Neural cell (in vitro differentiated cells): ENCODE results near the gene NFIB. TPM values are rescaled to one million over a fixed set of nuclear protein-coding genes. Genes with fewer than 3 reads are reported as not detected.

ENCODE experiments used
- H2AFZ ChIP-seq: fragments of 200-600, 300-800 bp; sonication (generic), shearing (Covaris generic); 2 replicates; pipeline ENCODE4 v1.6.0; 2014; ENCODE audit warnings: low read depth, mild to moderate bottlenecking, antibody characterized with exemption, low read length, moderate library complexity
- H3F3A ChIP-seq: fragments of 200-600 bp; shearing (Covaris generic); 2 replicates; pipeline ENCODE4 v1.6.1; 2016; ENCODE audit warnings: mild to moderate bottlenecking, moderate library complexity, mixed read lengths, antibody characterized with exemption, low read length; ENCODE audit not compliant: insufficient read depth, poor library complexity, severe bottlenecking
- H3K27ac ChIP-seq: fragments of 200-600, 300-800 bp; sonication (generic), shearing (Covaris generic); 2 replicates; pipeline ENCODE4 v1.5.1; 2014; ENCODE audit warnings: mild to moderate bottlenecking, low read length, moderate library complexity
- H3K27me3 ChIP-seq: fragments of 300-800, 200-600 bp; sonication (generic), shearing (Covaris generic); 2 replicates; pipeline ENCODE4 v1.6.0; 2014; ENCODE audit warnings: mild to moderate bottlenecking, low read depth, low read length, moderate library complexity; ENCODE audit not compliant: insufficient read depth
- H3K36me3 ChIP-seq: fragments of 300-800, 200-600 bp; sonication (generic), shearing (Covaris generic); 2 replicates; pipeline ENCODE4 v1.5.1; 2014; ENCODE audit warnings: mild to moderate bottlenecking, antibody characterized with exemption, low read length, moderate library complexity; ENCODE audit not compliant: insufficient read depth
- H3K4me2 ChIP-seq: fragments of 300-800, 200-600 bp; sonication (generic), shearing (Covaris generic); 2 replicates; pipeline ENCODE4 v1.6.0; 2014; ENCODE audit warnings: mild to moderate bottlenecking, low read length
- H3K4me3 ChIP-seq: fragments of 300-800, 200-600 bp; sonication (generic), shearing (Covaris generic); 2 replicates; pipeline ENCODE4 v1.5.1; 2014; ENCODE audit warnings: mild to moderate bottlenecking, low read length, moderate library complexity
- H3K79me2 ChIP-seq: fragments of 200-600 bp; shearing (Covaris generic); replicated peaks from 2 replicates; pipeline ENCODE4 v1.6.0; 2014; ENCODE audit warnings: mild to moderate bottlenecking, low read length, moderate library complexity; ENCODE audit not compliant: insufficient read depth
- H3K9ac ChIP-seq: fragments of 300-800, 200-600 bp; sonication (generic), shearing (Covaris generic); 2 replicates; pipeline ENCODE4 v1.6.1; 2016; ENCODE audit warnings: mild to moderate bottlenecking, low read length, mixed read lengths
- H3K9me2 ChIP-seq: fragments of 200-600 bp; shearing (Covaris generic); 2 replicates; pipeline ENCODE4 v1.6.1; 2016; ENCODE audit warnings: mild to moderate bottlenecking, low read length, mixed read lengths; ENCODE audit not compliant: insufficient read depth
- H3K9me3 ChIP-seq: fragments of 200-600, 300-800 bp; sonication (generic), shearing (Covaris generic); 2 replicates; pipeline ENCODE4 v1.6.1; 2016; ENCODE audit warnings: mild to moderate bottlenecking, mixed run types, low read length, moderate library complexity, mixed read lengths
- H4K20me1 ChIP-seq: fragments of 200-600 bp; shearing (Covaris generic); 2 replicates; pipeline ENCODE4 v1.6.1; 2016; ENCODE audit warnings: mild to moderate bottlenecking, mixed run types; ENCODE audit not compliant: insufficient read depth
- EP300 ChIP-seq: fragments of 450-650 bp; conservative IDR thresholded peaks from 2 replicates; pipeline ENCODE4 v1.6.1; 2014; ENCODE audit warnings: antibody characterized with exemption, mild to moderate bottlenecking, moderate library complexity; ENCODE audit not compliant: poor library complexity, severe bottlenecking
- EZH2 ChIP-seq: fragments of 200-600, 300-800 bp; shearing (Covaris generic), sonication (generic); IDR thresholded peaks from 2 replicates; pipeline ENCODE4 v1.6.1; 2014; ENCODE audit warnings: antibody characterized with exemption, low read length, borderline replicate concordance, mild to moderate bottlenecking; ENCODE audit not compliant: insufficient read depth, poor library complexity, severe bottlenecking
- MXI1 ChIP-seq: fragments of 450-650 bp; conservative IDR thresholded peaks from 2 replicates; pipeline ENCODE4 v1.6.1; 2014; ENCODE audit warnings: antibody characterized with exemption, mild to moderate bottlenecking; ENCODE audit not compliant: poor library complexity, severe bottlenecking
- POLR2AphosphoS5 ChIP-seq: IDR thresholded peaks from 2 replicates; pipeline ENCODE4 v1.6.1; 2012
- RAD21 ChIP-seq: fragments of 450-650 bp; conservative IDR thresholded peaks from 2 replicates; pipeline ENCODE4 v1.6.1; 2014; ENCODE audit warnings: antibody characterized with exemption, mild to moderate bottlenecking, moderate library complexity
- SMC3 ChIP-seq: fragments of 450-650 bp; conservative IDR thresholded peaks from 2 replicates; pipeline ENCODE4 v1.6.1; 2014; ENCODE audit warnings: antibody characterized with exemption, mild to moderate bottlenecking, moderate library complexity; ENCODE audit not compliant: poor library complexity
- TAF1 ChIP-seq: IDR thresholded peaks from 2 replicates; pipeline ENCODE4 v1.6.1; 2012; ENCODE audit warnings: low read depth
- polyA plus RNA-seq: library from polyadenylated mRNA; depleted of rRNA; stranded (reverse); fragments of >200 nt; gene quantifications from 2 replicates; pipeline ENCODE4 v1.2.3, GENCODE V29; 2014
- TF ChIP-seq, protein P1 (sequence below): fragments of 450-650 bp; IDR thresholded peaks from 2 replicates; pipeline ENCODE4 v1.5.1; 2014; ENCODE audit warnings: antibody characterized with exemption, mild to moderate bottlenecking, moderate library complexity; ENCODE audit not compliant: poor library complexity, severe bottlenecking
- TF ChIP-seq, protein P2 (sequence below): IDR thresholded peaks from 2 replicates; pipeline ENCODE4 v1.6.1; 2012; ENCODE audit warnings: borderline replicate concordance

Gene NFIB
- polyA plus RNA-seq, 1 donor from 2014 or later, result 0.73 TPM

GRCh38 chr9:14301583-14302021 is 12.3 kb downstream of the NFIB start:
- TF ChIP-seq POLR2AphosphoS5, result no peak
- Histone ChIP-seq H3K4me2 (no peak overlapping the region), H4K20me1 (no peaks in the 10 kb centered on the region), H3K27me3 (no peaks in the 10 kb centered on the region), H3K9me3 (no peaks in the 10 kb centered on the region), H3K79me2 (no peaks in the 10 kb centered on the region), H3K36me3 (no peaks in the 10 kb centered on the region), H3K9me2 (no peaks in the 10 kb centered on the region), H3F3A (no peaks in the 10 kb centered on the region), H2AFZ (no peak overlapping the region), H3K27ac (no peak overlapping the region), H3K4me3 (no peak overlapping the region), H3K9ac (no peak overlapping the region)

- H3K27ac ChIP-seq, result no peak overlapping the region
- H3K9ac ChIP-seq, result no peak overlapping the region
- no peaks in the 10 kb centered on the region for H4K20me1 ChIP-seq
- H3K79me2 ChIP-seq, result no peaks in the 10 kb centered on the region
- H3K9me3 ChIP-seq, result no peaks in the 10 kb centered on the region
- TF ChIP-seq EZH2 (no peak), POLR2AphosphoS5 (no peak), RAD21 (no peak), MXI1 (no peak)
- TF ChIP-seq, protein P1, sequence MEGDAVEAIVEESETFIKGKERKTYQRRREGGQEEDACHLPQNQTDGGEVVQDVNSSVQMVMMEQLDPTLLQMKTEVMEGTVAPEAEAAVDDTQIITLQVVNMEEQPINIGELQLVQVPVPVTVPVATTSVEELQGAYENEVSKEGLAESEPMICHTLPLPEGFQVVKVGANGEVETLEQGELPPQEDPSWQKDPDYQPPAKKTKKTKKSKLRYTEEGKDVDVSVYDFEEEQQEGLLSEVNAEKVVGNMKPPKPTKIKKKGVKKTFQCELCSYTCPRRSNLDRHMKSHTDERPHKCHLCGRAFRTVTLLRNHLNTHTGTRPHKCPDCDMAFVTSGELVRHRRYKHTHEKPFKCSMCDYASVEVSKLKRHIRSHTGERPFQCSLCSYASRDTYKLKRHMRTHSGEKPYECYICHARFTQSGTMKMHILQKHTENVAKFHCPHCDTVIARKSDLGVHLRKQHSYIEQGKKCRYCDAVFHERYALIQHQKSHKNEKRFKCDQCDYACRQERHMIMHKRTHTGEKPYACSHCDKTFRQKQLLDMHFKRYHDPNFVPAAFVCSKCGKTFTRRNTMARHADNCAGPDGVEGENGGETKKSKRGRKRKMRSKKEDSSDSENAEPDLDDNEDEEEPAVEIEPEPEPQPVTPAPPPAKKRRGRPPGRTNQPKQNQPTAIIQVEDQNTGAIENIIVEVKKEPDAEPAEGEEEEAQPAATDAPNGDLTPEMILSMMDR, result no peak
- H3F3A ChIP-seq, result no peaks in the 10 kb centered on the region
- H3K4me3 ChIP-seq, result no peak overlapping the region
- H3K9me2 ChIP-seq, result no peaks in the 10 kb centered on the region
- no peaks in the 10 kb centered on the region for H3K27me3 ChIP-seq
- H3K36me3 ChIP-seq, result no peaks in the 10 kb centered on the region
- no peak overlapping the region for H3K4me2 ChIP-seq
- no peak overlapping the region for H2AFZ ChIP-seq
Observed at GRCh38 chr9:14301006-14301405, 12.9 kb downstream of the NFIB start.

DNA sequence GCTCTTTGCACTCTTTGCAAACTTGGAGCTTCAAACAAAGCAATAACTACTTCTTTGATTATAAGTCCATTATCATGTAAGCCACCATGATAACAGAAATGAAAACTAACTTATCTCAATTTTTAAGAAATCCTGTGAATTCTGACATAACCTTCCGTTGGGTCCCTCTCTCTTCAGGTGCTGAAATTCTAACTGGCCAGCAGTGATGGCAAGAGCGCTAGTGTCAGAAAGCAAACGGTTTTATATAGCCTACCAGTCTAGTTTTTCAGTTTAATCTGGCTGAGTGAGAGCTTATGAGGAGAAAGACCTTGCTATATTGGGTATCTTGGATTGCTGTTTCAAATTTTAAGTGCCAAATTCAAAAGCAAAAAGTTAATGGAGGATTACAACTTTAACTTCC is 13.4 kb downstream of the NFIB start:
- Histone ChIP-seq H3K9me2 (no peaks in the 10 kb centered on the region), H3K79me2 (no peaks in the 10 kb centered on the region), H3K27ac (no peak overlapping the region), H4K20me1 (no peaks in the 10 kb centered on the region), H3K9ac (no peak overlapping the region), H3F3A (no peaks in the 10 kb centered on the region), H3K4me3 (no peak overlapping the region), H3K36me3 (no peaks in the 10 kb centered on the region), H2AFZ (no peak overlapping the region), H3K4me2 (no peak overlapping the region), H3K9me3 (no peaks in the 10 kb centered on the region), H3K27me3 (no peaks in the 10 kb centered on the region)
- TF ChIP-seq, protein P1, result no peak
- TF ChIP-seq POLR2AphosphoS5, result no peak
- TF ChIP-seq, protein P2, sequence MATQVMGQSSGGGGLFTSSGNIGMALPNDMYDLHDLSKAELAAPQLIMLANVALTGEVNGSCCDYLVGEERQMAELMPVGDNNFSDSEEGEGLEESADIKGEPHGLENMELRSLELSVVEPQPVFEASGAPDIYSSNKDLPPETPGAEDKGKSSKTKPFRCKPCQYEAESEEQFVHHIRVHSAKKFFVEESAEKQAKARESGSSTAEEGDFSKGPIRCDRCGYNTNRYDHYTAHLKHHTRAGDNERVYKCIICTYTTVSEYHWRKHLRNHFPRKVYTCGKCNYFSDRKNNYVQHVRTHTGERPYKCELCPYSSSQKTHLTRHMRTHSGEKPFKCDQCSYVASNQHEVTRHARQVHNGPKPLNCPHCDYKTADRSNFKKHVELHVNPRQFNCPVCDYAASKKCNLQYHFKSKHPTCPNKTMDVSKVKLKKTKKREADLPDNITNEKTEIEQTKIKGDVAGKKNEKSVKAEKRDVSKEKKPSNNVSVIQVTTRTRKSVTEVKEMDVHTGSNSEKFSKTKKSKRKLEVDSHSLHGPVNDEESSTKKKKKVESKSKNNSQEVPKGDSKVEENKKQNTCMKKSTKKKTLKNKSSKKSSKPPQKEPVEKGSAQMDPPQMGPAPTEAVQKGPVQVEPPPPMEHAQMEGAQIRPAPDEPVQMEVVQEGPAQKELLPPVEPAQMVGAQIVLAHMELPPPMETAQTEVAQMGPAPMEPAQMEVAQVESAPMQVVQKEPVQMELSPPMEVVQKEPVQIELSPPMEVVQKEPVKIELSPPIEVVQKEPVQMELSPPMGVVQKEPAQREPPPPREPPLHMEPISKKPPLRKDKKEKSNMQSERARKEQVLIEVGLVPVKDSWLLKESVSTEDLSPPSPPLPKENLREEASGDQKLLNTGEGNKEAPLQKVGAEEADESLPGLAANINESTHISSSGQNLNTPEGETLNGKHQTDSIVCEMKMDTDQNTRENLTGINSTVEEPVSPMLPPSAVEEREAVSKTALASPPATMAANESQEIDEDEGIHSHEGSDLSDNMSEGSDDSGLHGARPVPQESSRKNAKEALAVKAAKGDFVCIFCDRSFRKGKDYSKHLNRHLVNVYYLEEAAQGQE, result no peak
- TF ChIP-seq EP300, result no peak
- no peak for TF ChIP-seq SMC3
- no peak for TF ChIP-seq EZH2
- TF ChIP-seq RAD21, result no peak
- no peak for TF ChIP-seq TAF1
- TF ChIP-seq MXI1, result no peak
